ENCODE data around the gene SARDH.

- no peak for TF ChIP-seq CTCF (IDR thresholded peaks at IDR 0.05)
- TF ChIP-seq POLR2A (IDR thresholded peaks at IDR 0.05) = no peak
- TF ChIP-seq EP300 (IDR thresholded peaks at IDR 0.05) = no peak
These were observed 41.6 kb upstream of the SARDH start for GRCh38 chr9:133779516-133780403.
